Osteocyte (in vitro differentiated cells): Measurements from ENCODE around the gene CLASP1. TPM values are rescaled to one million over a fixed set of nuclear protein-coding genes. Genes with fewer than 3 reads are reported as not detected.

Experiments
- DNase-seq: peaks from one replicate; pipeline ENCODE4 v3.0.0; 2021; ENCODE audit warnings: mixed read lengths; ENCODE audit not compliant: unreplicated experiment; ENCODE audit errors: extremely low spot score
- H3K27ac Mint-ChIP-seq: one replicate; pipeline ENCODE4 v1.8.0; 2021; ENCODE audit warnings: mild to moderate bottlenecking, mixed read lengths; ENCODE audit not compliant: unreplicated experiment
- H3K27me3 Mint-ChIP-seq: one replicate; pipeline ENCODE4 v1.8.0; 2021; ENCODE audit warnings: mixed read lengths; ENCODE audit not compliant: unreplicated experiment
- H3K36me3 Mint-ChIP-seq: one replicate; pipeline ENCODE4 v1.8.0; 2021; ENCODE audit warnings: mixed read lengths; ENCODE audit not compliant: unreplicated experiment
- H3K4me1 Mint-ChIP-seq: one replicate; pipeline ENCODE4 v1.8.0; 2021; ENCODE audit warnings: mixed read lengths; ENCODE audit not compliant: unreplicated experiment
- H3K4me3 Mint-ChIP-seq: one replicate; pipeline ENCODE4 v1.8.0; 2021; ENCODE audit warnings: mild to moderate bottlenecking, moderate library complexity, mixed read lengths; ENCODE audit not compliant: unreplicated experiment
- H3K9me3 Mint-ChIP-seq: one replicate; pipeline ENCODE4 v1.8.0; 2021; ENCODE audit warnings: mixed read lengths; ENCODE audit not compliant: unreplicated experiment
- total RNA-seq: library from RNA; stranded (reverse); gene quantifications from 2 replicates; pipeline ENCODE4 v1.2.1, GENCODE V29; 2021
- TF ChIP-seq, protein P1 (sequence below): fragments of 200-600 bp; sonication (generic); IDR thresholded peaks from 2 replicates; pipeline ENCODE4 v1.5.0; 2021; ENCODE audit warnings: antibody characterized with exemption, mild to moderate bottlenecking, moderate library complexity

Gene CLASP1
- total RNA-seq, 1 donor from 2014 or later = 59.9 TPM

GRCh38 chr2:121490584-121491133 is 158.6 kb downstream of the CLASP1 start:
- DNase-seq = no peak
- TF ChIP-seq, protein P1, sequence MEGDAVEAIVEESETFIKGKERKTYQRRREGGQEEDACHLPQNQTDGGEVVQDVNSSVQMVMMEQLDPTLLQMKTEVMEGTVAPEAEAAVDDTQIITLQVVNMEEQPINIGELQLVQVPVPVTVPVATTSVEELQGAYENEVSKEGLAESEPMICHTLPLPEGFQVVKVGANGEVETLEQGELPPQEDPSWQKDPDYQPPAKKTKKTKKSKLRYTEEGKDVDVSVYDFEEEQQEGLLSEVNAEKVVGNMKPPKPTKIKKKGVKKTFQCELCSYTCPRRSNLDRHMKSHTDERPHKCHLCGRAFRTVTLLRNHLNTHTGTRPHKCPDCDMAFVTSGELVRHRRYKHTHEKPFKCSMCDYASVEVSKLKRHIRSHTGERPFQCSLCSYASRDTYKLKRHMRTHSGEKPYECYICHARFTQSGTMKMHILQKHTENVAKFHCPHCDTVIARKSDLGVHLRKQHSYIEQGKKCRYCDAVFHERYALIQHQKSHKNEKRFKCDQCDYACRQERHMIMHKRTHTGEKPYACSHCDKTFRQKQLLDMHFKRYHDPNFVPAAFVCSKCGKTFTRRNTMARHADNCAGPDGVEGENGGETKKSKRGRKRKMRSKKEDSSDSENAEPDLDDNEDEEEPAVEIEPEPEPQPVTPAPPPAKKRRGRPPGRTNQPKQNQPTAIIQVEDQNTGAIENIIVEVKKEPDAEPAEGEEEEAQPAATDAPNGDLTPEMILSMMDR = no peak
- no peaks in the 10 kb centered on the region for H3K27me3 Mint-ChIP-seq
- peaks cover 20% of the 10 kb centered on the region for H3K4me1 Mint-ChIP-seq
- H3K36me3 Mint-ChIP-seq = peaks cover 9% of the 10 kb centered on the region
- no peak overlapping the region for H3K4me3 Mint-ChIP-seq
- no peaks in the 10 kb centered on the region for H3K9me3 Mint-ChIP-seq
- H3K27ac Mint-ChIP-seq = no peak overlapping the region

- Mint-ChIP-seq H3K36me3 (peaks cover 9% of the 10 kb centered on the region), H3K27me3 (no peaks in the 10 kb centered on the region), H3K9me3 (no peaks in the 10 kb centered on the region), H3K27ac (no peak overlapping the region), H3K4me3 (no peak overlapping the region), H3K4me1 (peaks cover 20% of the 10 kb centered on the region)
- TF ChIP-seq, protein P1 = no peak
- DNase-seq = no peak
Measured at GRCh38 chr2:121489911-121490583, 159.2 kb downstream of the CLASP1 start.

- Mint-ChIP-seq H3K4me1 (peaks cover 20% of the 10 kb centered on the region), H3K36me3 (peaks cover 8% of the 10 kb centered on the region), H3K9me3 (no peaks in the 10 kb centered on the region), H3K4me3 (no peak overlapping the region), H3K27me3 (no peaks in the 10 kb centered on the region), H3K27ac (no peak overlapping the region)
- DNase-seq = no peak
- TF ChIP-seq, protein P1 = no peak
Measured at GRCh38 chr2:121489284-121489683, 160.0 kb downstream of the CLASP1 start.

DNA sequence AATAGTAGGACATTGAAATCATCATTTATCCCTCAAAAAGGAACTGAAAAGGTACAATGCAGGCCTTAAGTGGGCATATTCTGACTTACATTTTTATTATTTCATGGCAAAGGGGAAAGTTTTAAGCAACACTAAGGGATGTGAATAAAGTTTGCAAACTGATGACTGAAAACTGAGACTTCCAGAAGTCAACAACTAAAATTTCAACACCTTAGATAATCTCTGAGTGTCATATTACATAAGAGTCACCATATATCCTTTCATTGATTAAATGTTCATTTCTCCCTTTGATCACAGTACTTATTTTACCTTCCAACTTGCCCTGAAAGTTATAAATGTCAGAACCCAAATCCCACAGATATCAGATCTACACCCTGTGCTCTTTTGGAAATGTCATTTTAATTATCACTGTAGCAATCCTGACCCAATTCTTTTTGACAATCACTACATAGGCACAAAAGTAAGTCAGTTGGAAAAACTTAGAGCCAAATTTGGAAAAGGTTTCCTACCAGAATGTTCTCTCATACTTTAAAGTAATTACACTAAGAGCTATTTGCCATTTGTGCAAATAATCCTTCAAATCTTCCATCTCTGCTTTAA is 163.0 kb downstream of the CLASP1 start:
- Mint-ChIP-seq H3K9me3 (no peaks in the 10 kb centered on the region), H3K27ac (no peak overlapping the region), H3K4me3 (no peak overlapping the region), H3K36me3 (peaks cover 6% of the 10 kb centered on the region), H3K4me1 (peaks cover 17% of the 10 kb centered on the region), H3K27me3 (no peaks in the 10 kb centered on the region)
- TF ChIP-seq, protein P1 = no peak
- no peak for DNase-seq

DNA sequence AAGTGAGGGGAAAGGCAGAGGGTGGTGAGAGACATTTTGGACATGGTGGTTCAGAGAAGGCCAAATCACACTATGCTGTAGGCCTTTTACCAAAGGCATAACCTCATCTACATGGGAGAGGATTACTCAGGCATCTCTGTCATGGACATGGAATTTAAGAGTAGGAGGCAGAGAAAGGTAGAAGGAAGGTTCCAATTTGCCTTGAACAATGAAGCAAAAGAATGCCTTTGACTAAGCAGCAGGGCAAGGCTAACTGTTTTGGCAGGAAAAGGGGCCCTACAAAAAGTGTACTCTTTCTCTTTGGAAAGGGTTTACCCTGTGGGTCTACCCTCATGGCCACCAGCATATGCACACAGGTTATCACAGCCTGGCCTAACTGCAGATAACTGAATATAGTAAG is 164.2 kb downstream of the CLASP1 start:
- no peaks in the 10 kb centered on the region for H3K27me3 Mint-ChIP-seq
- no peak overlapping the region for H3K27ac Mint-ChIP-seq
- H3K9me3 Mint-ChIP-seq = no peaks in the 10 kb centered on the region
- H3K36me3 Mint-ChIP-seq = peaks cover 6% of the 10 kb centered on the region
- DNase-seq = no peak
- peaks cover 23% of the 10 kb centered on the region for H3K4me1 Mint-ChIP-seq
- no peak overlapping the region for H3K4me3 Mint-ChIP-seq
- TF ChIP-seq, protein P1 = no peak
